GM23338 (cell line): ENCODE results near the gene HHIP. TPM values are rescaled to one million over a fixed set of nuclear protein-coding genes. Genes with fewer than 3 reads are reported as not detected.

Experiments used
- ATAC-seq: fragments of 200-7000 bp; cut with Tn5 transposase; 3 replicates; pipeline ENCODE4 v1.9.1; 2020
- DNase-seq: peaks from one replicate; pipeline ENCODE4 v3.0.0-alpha.2; 2015; ENCODE audit warnings: low spot score
- H2AFZ ChIP-seq: fragments of 200-600 bp; sonication (generic); 2 replicates; pipeline ENCODE4 v1.8.0; 2016; ENCODE audit warnings: antibody characterized with exemption, mild to moderate bottlenecking, moderate library complexity
- H3F3A ChIP-seq: fragments of 200-600 bp; sonication (generic); replicated peaks from 2 replicates; pipeline ENCODE4 v1.8.0; 2017; ENCODE audit warnings: antibody characterized with exemption, mixed run types, low read depth
- H3K27ac ChIP-seq: fragments of 200-600 bp; sonication (generic); 2 replicates; pipeline ENCODE4 v1.6.1; 2016; ENCODE audit warnings: low read depth
- H3K27me3 ChIP-seq: fragments of 200-600 bp; sonication (generic); 2 replicates; pipeline ENCODE4 v1.8.0; 2016; ENCODE audit warnings: mild to moderate bottlenecking, mixed run types, moderate library complexity; ENCODE audit not compliant: insufficient read depth
- H3K36me3 ChIP-seq: fragments of 200-600 bp; sonication (generic); 2 replicates; pipeline ENCODE4 v1.8.0; 2016; ENCODE audit warnings: mild to moderate bottlenecking; ENCODE audit not compliant: insufficient read depth
- H3K4me1 ChIP-seq: fragments of 200-600 bp; sonication (generic); 2 replicates; pipeline ENCODE4 v1.8.0; 2016; ENCODE audit warnings: mild to moderate bottlenecking, moderate library complexity; ENCODE audit not compliant: insufficient read depth
- H3K4me2 ChIP-seq: fragments of 200-600 bp; sonication (generic); 2 replicates; pipeline ENCODE4 v1.7.1; 2017; ENCODE audit warnings: mixed run types
- H3K4me3 ChIP-seq: fragments of 200-600 bp; sonication (generic); 2 replicates; pipeline ENCODE4 v1.6.1; 2016; ENCODE audit warnings: mixed run types
- H3K79me2 ChIP-seq: fragments of 200-600 bp; sonication (generic); replicated peaks from 2 replicates; pipeline ENCODE4 v1.8.0; 2017; ENCODE audit warnings: mild to moderate bottlenecking; ENCODE audit not compliant: insufficient read depth
- H3K9me2 ChIP-seq: fragments of 200-600 bp; sonication (generic); 2 replicates; pipeline ENCODE4 v1.8.0; 2017; ENCODE audit not compliant: insufficient read depth
- H4K20me1 ChIP-seq: fragments of 200-600 bp; sonication (generic); replicated peaks from 2 replicates; pipeline ENCODE4 v1.8.0; 2017; ENCODE audit warnings: mild to moderate bottlenecking; ENCODE audit not compliant: insufficient read depth
- H3K27ac Mint-ChIP-seq: 2 replicates; pipeline ENCODE4 v1.8.0; 2020; ENCODE audit warnings: inconsistent platforms, mild to moderate bottlenecking, moderate library complexity, mixed read lengths
- H3K27me3 Mint-ChIP-seq: 3 replicates; pipeline ENCODE4 v1.8.0; 2022; ENCODE audit warnings: low read depth, mild to moderate bottlenecking, moderate library complexity, mixed read lengths, inconsistent platforms; ENCODE audit not compliant: insufficient read depth, poor library complexity
- H3K36me3 Mint-ChIP-seq: 3 replicates; pipeline ENCODE4 v1.8.0; 2021; ENCODE audit warnings: low read depth, mild to moderate bottlenecking, inconsistent platforms, moderate library complexity, mixed read lengths
- H3K4me1 Mint-ChIP-seq: 3 replicates; pipeline ENCODE4 v1.8.0; 2020; ENCODE audit warnings: mild to moderate bottlenecking, inconsistent platforms, mixed read lengths
- H3K4me3 Mint-ChIP-seq: 3 replicates; pipeline ENCODE4 v1.8.0; 2021; ENCODE audit warnings: moderate library complexity, mild to moderate bottlenecking, inconsistent platforms, mixed read lengths
- H3K9me3 Mint-ChIP-seq: 3 replicates; pipeline ENCODE4 v1.8.0; 2020; ENCODE audit warnings: moderate library complexity, mild to moderate bottlenecking, inconsistent platforms, mixed read lengths
- CREB1 ChIP-seq: fragments of 250-450 bp; sonication (Bioruptor Pico); IDR thresholded peaks from 2 replicates; pipeline ENCODE4 v1.5.0; 2020; ENCODE audit warnings: low read depth, mild to moderate bottlenecking, moderate library complexity
- EZH2 ChIP-seq: fragments of 200-600 bp; sonication (generic); IDR thresholded peaks from one replicate; pipeline ENCODE4 v1.8.0; 2017; ENCODE audit warnings: antibody characterized with exemption, mild to moderate bottlenecking, low read depth; ENCODE audit not compliant: unreplicated experiment
- NANOG ChIP-seq: IDR thresholded peaks from 2 replicates; pipeline ENCODE4 v1.6.1; 2016; ENCODE audit warnings: antibody characterized with exemption, borderline replicate concordance
- STAT1 ChIP-seq: IDR thresholded peaks from one replicate; pipeline ENCODE4 v1.6.1; 2016; ENCODE audit warnings: antibody characterized with exemption; ENCODE audit not compliant: unreplicated experiment
- ZNF331 ChIP-seq: fragments of 250-450 bp; sonication (Bioruptor Pico); IDR thresholded peaks from 2 replicates; pipeline ENCODE4 v1.5.0; 2020; ENCODE audit warnings: low read depth, mild to moderate bottlenecking, moderate library complexity
- polyA plus RNA-seq: library from polyadenylated mRNA; unstranded; fragments of >200 nt; fragmentation: Nextera tagmentation; extraction: Ambion mirVana; gene quantifications from 2 replicates; pipeline ENCODE4 v1.2.1, GENCODE V29; 2016
- total RNA-seq: library from RNA; depleted of rRNA; stranded (reverse); fragments of >200 nt; shearing (Covaris generic); gene quantifications from 2 replicates; pipeline ENCODE4 v1.2.3, GENCODE V29; 2014
- TF ChIP-seq, protein P1 (sequence below): fragments of 250-450 bp; sonication (Bioruptor Pico); IDR thresholded peaks from 2 replicates; pipeline ENCODE4 v1.5.0; 2020; ENCODE audit warnings: mild to moderate bottlenecking, moderate library complexity
- TF ChIP-seq, protein P2 (sequence below): IDR thresholded peaks from one replicate; pipeline ENCODE4 v1.6.1; 2018; ENCODE audit warnings: antibody characterized with exemption; ENCODE audit not compliant: unreplicated experiment
- TF ChIP-seq, protein P3 (sequence below): IDR thresholded peaks from 2 replicates; pipeline ENCODE4 v1.6.1; 2016; ENCODE audit warnings: antibody characterized with exemption

HHIP gene
- total and polyA plus RNA-seq, 2 experiments from 2014 or later = 2.5 to 4.2 TPM

DNA sequence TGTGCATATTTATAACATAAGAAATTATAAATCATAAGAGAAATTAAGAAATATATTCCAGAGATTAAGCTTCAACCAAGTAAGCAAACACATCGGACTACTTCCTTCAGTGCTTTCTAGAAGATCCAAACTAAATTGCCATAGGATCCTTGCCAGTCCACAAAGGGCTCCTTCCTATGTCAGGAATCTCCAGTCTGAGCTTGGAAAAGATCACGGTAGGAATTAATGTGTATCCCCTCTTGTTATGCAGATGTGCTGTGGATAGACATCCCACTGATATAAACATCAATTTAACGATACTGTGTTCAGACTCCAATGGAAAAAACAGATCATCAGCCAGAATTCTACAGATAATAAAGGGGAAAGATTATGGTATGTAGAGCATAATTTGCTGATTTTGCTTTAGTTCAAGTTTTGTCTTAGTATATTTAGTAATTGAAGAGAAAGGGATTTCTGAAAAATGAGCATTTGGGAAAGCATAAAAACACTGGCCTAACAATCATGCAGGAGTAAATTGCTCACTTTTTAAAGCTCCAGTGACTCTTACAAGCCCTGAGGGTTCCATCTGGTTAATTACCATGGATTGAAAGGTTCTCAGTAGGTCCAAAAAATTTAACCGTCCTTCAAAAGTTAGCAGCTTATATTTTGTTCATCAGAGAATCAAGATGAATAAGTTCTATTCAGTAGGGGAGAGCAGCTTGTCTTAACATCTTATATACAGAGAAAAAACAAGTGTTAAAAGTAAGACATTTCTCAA lies 65.9 kb downstream of the HHIP start (continued):
- TF ChIP-seq, protein P1, sequence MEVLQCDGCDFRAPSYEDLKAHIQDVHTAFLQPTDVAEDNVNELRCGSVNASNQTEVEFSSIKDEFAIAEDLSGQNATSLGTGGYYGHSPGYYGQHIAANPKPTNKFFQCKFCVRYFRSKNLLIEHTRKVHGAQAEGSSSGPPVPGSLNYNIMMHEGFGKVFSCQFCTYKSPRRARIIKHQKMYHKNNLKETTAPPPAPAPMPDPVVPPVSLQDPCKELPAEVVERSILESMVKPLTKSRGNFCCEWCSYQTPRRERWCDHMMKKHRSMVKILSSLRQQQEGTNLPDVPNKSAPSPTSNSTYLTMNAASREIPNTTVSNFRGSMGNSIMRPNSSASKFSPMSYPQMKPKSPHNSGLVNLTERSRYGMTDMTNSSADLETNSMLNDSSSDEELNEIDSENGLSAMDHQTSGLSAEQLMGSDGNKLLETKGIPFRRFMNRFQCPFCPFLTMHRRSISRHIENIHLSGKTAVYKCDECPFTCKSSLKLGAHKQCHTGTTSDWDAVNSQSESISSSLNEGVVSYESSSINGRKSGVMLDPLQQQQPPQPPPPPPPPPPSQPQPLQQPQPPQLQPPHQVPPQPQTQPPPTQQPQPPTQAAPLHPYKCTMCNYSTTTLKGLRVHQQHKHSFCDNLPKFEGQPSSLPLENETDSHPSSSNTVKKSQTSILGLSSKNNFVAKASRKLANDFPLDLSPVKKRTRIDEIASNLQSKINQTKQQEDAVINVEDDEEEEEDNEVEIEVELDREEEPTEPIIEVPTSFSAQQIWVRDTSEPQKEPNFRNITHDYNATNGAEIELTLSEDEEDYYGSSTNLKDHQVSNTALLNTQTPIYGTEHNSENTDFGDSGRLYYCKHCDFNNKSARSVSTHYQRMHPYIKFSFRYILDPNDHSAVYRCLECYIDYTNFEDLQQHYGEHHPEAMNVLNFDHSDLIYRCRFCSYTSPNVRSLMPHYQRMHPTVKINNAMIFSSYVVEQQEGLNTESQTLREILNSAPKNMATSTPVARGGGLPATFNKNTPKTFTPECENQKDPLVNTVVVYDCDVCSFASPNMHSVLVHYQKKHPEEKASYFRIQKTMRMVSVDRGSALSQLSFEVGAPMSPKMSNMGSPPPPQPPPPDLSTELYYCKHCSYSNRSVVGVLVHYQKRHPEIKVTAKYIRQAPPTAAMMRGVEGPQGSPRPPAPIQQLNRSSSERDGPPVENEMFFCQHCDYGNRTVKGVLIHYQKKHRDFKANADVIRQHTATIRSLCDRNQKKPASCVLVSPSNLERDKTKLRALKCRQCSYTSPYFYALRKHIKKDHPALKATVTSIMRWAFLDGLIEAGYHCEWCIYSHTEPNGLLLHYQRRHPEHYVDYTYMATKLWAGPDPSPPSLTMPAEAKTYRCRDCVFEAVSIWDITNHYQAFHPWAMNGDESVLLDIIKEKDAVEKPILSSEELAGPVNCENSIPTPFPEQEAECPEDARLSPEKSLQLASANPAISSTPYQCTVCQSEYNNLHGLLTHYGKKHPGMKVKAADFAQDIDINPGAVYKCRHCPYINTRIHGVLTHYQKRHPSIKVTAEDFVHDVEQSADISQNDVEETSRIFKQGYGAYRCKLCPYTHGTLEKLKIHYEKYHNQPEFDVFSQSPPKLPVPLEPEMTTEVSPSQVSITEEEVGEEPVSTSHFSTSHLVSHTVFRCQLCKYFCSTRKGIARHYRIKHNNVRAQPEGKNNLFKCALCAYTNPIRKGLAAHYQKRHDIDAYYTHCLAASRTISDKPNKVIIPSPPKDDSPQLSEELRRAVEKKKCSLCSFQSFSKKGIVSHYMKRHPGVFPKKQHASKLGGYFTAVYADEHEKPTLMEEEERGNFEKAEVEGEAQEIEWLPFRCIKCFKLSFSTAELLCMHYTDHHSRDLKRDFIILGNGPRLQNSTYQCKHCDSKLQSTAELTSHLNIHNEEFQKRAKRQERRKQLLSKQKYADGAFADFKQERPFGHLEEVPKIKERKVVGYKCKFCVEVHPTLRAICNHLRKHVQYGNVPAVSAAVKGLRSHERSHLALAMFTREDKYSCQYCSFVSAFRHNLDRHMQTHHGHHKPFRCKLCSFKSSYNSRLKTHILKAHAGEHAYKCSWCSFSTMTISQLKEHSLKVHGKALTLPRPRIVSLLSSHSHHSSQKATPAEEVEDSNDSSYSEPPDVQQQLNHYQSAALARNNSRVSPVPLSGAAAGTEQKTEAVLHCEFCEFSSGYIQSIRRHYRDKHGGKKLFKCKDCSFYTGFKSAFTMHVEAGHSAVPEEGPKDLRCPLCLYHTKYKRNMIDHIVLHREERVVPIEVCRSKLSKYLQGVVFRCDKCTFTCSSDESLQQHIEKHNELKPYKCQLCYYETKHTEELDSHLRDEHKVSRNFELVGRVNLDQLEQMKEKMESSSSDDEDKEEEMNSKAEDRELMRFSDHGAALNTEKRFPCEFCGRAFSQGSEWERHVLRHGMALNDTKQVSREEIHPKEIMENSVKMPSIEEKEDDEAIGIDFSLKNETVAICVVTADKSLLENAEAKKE (CRISPR knock-in tag) = no peak
- no peak for TF ChIP-seq CREB1 (CRISPR knock-in tag)
- TF ChIP-seq EZH2 = no peak

DNA sequence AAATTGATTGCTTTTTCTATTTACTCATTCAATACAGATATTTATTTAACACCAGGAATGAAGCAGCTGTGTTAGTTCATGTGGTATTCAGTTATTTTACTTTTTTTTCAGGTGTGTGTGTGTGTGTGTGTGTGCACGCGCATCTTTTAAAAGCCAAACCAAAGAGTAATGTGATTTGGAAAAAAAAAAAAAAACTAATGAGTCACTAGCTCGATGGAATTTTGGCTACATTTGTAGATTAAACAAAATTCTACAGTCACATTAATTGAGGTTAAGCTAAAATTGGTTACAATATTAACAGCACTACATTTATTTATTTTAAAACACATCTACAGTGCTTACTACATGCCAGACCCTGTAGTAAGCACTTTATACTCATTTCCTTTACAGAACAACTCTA lies 66.8 kb downstream of the HHIP start:
- H3K36me3 Mint-ChIP-seq = no peaks in the 10 kb centered on the region
- Histone ChIP-seq H3F3A (no peaks in the 10 kb centered on the region), H3K36me3 (no peaks in the 10 kb centered on the region), H3K79me2 (no peaks in the 10 kb centered on the region), H3K9me2 (no peaks in the 10 kb centered on the region), H3K27ac (no peak overlapping the region), H3K4me2 (no peak overlapping the region), H2AFZ (no peak overlapping the region), H3K27me3 (no peaks in the 10 kb centered on the region), H4K20me1 (no peaks in the 10 kb centered on the region), H3K4me3 (no peak overlapping the region), H3K4me1 (no peaks in the 10 kb centered on the region; the same call in 1 of the 2 replicates)
- H3K9me3 Mint-ChIP-seq = no peaks in the 10 kb centered on the region
- no peaks in the 10 kb centered on the region for H3K27me3 Mint-ChIP-seq
- DNase-seq (no peak), ATAC-seq (no peak)
- no peak overlapping the region for H3K27ac Mint-ChIP-seq
- no peak overlapping the region for H3K4me3 Mint-ChIP-seq
- peaks cover 18% of the 10 kb centered on the region; the same call in 2 of the 3 replicates for H3K4me1 Mint-ChIP-seq
- TF ChIP-seq CREB1 (CRISPR knock-in tag) (no peak), ZNF331 (no peak), NANOG (no peak), EZH2 (no peak), STAT1 (no peak)
- TF ChIP-seq, protein P2, sequence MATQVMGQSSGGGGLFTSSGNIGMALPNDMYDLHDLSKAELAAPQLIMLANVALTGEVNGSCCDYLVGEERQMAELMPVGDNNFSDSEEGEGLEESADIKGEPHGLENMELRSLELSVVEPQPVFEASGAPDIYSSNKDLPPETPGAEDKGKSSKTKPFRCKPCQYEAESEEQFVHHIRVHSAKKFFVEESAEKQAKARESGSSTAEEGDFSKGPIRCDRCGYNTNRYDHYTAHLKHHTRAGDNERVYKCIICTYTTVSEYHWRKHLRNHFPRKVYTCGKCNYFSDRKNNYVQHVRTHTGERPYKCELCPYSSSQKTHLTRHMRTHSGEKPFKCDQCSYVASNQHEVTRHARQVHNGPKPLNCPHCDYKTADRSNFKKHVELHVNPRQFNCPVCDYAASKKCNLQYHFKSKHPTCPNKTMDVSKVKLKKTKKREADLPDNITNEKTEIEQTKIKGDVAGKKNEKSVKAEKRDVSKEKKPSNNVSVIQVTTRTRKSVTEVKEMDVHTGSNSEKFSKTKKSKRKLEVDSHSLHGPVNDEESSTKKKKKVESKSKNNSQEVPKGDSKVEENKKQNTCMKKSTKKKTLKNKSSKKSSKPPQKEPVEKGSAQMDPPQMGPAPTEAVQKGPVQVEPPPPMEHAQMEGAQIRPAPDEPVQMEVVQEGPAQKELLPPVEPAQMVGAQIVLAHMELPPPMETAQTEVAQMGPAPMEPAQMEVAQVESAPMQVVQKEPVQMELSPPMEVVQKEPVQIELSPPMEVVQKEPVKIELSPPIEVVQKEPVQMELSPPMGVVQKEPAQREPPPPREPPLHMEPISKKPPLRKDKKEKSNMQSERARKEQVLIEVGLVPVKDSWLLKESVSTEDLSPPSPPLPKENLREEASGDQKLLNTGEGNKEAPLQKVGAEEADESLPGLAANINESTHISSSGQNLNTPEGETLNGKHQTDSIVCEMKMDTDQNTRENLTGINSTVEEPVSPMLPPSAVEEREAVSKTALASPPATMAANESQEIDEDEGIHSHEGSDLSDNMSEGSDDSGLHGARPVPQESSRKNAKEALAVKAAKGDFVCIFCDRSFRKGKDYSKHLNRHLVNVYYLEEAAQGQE = no peak
- TF ChIP-seq, protein P3, sequence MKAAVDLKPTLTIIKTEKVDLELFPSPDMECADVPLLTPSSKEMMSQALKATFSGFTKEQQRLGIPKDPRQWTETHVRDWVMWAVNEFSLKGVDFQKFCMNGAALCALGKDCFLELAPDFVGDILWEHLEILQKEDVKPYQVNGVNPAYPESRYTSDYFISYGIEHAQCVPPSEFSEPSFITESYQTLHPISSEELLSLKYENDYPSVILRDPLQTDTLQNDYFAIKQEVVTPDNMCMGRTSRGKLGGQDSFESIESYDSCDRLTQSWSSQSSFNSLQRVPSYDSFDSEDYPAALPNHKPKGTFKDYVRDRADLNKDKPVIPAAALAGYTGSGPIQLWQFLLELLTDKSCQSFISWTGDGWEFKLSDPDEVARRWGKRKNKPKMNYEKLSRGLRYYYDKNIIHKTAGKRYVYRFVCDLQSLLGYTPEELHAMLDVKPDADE = no peak
